ENCODE results near the gene PSMD11. TPM values are rescaled to one million over a fixed set of nuclear protein-coding genes. Genes with fewer than 3 reads are reported as not detected.

Gene PSMD11
- total and polyA plus RNA-seq, 9 donors = 39.0 to 71.5 (median 59.6) TPM

DNA sequence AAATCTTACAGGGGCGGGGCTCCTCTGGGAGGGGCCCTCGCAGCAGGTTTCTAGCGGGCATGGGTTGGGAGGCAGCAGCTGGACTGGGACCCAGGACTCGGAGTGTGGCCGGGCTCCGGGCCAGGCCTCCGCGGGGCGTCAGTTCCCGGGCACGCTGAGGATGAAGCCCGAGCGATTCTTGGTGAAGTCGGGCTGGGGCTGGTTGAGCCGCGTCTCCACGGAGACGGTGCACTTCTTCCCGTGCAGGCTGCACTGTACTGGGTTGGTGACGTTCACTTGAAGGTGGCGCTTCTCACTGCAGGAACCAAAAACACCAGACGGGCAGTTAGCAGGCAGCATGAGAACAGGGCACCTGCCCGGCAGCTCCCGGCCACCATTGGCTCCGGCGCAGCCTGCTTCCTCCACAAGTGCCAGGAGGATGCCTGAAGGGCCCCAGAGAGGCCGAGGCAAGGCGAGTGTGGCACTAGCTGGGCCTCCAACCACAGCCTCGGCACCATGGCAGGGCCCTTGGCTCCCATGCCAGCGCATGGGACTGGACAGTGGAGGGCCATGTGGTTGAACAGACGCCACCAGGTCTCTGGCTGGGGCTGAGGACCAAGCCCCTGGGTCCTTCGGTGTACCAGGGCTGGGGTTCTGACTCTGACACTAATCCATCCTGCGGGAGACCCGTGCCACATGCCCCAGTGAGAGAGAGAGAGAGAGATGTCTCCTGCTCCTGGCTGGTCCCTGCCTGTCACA lies 50.5 kb downstream of the PSMD11 start:
- DNase-seq = no peak
- peaks cover 2% of the 10 kb centered on the region for H3K36me3 ChIP-seq (ENCODE audit: control insufficient read depth, insufficient read depth, low read length)
- H3K9me3 ChIP-seq (replicated peaks; ENCODE audit: control insufficient read depth, low read depth, low read length) = no peaks in the 10 kb centered on the region
- H3K4me3 ChIP-seq (ENCODE audit: low read length) = no peak overlapping the region
- H3K27me3 ChIP-seq (ENCODE audit: control insufficient read depth, insufficient read depth, low read length) = no peaks in the 10 kb centered on the region
- peaks cover 64% of the 10 kb centered on the region for H3K4me1 ChIP-seq (ENCODE audit: control insufficient read depth, insufficient read depth, low read length)
- WGBS (ENCODE audit: insufficient coverage) = 87% methylated on average over 30 of the region's 34 CpGs
- peak overlapping the region; percentile 85 for H3K27ac ChIP-seq (ENCODE audit: low read length)

DNA sequence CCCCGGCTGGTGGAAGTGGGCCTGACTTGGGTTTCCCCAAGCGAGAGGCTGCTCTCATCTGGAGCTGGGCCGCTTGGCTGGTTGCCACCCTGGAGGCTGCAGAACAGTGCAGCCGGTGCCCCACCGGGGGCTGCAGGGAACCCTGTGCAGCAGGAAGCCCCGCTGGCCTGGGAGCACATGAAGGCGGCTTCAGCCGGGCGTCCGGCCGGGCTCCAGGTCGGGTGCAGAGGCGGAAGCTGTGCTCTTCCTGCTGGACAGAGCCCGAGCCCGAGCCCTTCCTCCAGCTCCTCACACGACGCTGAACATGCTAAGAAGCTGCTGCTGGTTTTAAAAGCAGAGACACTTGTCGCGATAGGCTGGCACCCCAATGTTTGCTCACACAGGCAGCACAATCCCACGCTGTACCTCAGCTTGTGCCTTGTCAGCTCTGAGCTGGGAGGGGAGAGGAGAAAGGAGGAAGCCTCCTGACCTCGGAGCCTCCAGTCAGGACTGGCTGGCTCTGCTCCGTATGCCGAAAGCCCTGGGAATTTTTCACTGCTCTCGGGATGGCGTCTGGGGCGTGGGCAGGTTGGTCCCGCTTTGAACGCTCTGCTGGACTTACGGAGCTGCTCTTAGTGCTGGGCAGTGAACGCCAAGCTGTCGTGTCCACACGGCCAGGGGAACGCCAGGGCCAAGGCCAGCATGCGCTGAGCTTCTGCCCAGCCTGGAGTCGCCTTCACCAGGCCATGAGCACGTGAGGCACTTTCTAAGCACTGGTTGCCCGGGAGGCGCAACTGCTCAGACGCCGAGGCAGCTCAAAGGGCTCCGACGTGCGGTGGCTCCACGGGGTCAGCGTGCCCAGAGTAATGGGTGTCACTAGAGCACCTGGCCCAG lies 51.3 kb downstream of the PSMD11 start:
- peak overlapping the region; percentile 85 for H3K27ac ChIP-seq (ENCODE audit: low read length)
- H3K27me3 ChIP-seq (ENCODE audit: control insufficient read depth, insufficient read depth, low read length) = no peaks in the 10 kb centered on the region
- 51% methylated on average over 38 of the region's 45 CpGs for WGBS (ENCODE audit: insufficient coverage)
- no peak overlapping the region for H3K4me3 ChIP-seq (ENCODE audit: low read length)
- peak; percentile 64 for DNase-seq
- H3K4me1 ChIP-seq (ENCODE audit: control insufficient read depth, insufficient read depth, low read length) = peaks cover 59% of the 10 kb centered on the region
- H3K36me3 ChIP-seq (ENCODE audit: control insufficient read depth, insufficient read depth, low read length) = no peaks in the 10 kb centered on the region
- no peaks in the 10 kb centered on the region for H3K9me3 ChIP-seq (replicated peaks; ENCODE audit: control insufficient read depth, low read depth, low read length)

DNA sequence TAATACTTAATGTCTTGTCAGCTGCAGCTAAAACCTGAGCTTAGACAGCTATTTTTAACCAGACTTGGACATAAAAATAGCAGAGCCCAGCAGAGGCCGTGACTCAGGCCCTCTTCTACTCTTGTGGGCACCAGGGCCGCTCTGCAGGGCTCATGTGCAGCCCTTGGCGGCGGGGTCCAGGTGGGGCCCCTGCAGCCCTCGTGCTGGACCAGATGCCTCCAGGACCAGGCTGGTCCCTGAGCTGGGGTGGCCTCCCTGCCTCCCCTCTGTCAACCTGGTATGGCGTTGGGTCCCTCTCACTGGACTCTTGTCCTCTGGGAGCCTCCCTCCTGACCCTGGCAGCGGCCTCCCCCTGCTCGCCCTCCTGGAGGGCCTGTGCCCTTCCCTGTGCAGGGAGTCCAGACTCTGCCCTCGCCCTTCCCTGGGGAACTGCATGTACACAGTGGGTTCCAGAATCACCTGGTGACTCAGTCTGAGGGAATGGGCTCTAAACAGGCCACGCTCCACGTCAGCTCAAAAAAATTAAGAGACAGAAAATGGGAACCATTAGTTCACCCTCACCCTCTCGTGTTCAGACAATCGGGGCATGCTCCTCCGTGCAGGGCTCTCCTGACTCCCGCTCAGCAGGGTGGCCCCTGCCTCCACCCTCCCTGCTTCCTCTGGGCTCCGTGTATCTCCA lies 52.2 kb downstream of the PSMD11 start:
- peak overlapping the region; percentile 85 for H3K27ac ChIP-seq (ENCODE audit: low read length)
- H3K27me3 ChIP-seq (ENCODE audit: control insufficient read depth, insufficient read depth, low read length) = no peaks in the 10 kb centered on the region
- 81% methylated on average over 14 of the region's 16 CpGs for WGBS (ENCODE audit: insufficient coverage)
- H3K9me3 ChIP-seq (replicated peaks; ENCODE audit: control insufficient read depth, low read depth, low read length) = no peaks in the 10 kb centered on the region
- peak; percentile 62 for DNase-seq
- peaks cover 59% of the 10 kb centered on the region for H3K4me1 ChIP-seq (ENCODE audit: control insufficient read depth, insufficient read depth, low read length)
- no peak overlapping the region for H3K4me3 ChIP-seq (ENCODE audit: low read length)
- H3K36me3 ChIP-seq (ENCODE audit: control insufficient read depth, insufficient read depth, low read length) = no peaks in the 10 kb centered on the region

DNA sequence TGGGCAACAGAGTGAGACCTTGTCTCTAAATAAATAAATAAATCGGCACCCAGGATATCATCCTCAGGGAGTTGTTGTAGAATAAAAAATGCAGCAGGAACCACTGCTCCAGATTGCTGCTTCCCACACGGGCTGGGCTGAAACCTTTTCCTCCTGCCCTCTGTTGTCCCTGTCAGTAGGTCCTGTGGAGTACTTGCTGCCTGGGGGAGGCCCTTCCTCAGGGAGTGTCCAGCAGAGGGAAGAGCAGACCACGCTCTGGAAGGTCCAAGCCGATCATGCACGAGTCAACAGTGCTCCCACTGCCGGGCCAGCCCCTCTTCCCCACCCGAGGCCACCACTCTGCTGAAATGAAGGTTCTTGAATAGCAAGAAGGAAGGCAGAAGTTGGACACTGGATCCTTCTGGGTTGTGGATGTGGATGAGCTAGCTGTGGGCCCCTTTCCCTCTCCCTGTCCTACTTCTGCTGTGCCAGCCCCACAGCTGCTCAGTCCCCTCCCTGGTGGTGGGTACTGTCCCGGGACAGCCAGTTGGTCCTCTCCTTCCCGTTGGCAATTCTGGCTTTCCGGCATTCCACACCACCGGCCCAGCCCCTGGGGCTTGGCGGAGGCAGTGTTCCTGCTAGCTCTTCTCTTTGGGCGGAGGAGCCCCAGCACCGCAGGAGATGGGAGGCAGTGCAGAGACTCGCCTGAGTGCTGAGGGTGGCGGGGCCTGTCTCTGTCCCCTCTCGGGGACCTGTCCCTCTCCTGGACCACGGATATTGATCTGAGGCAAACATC lies 53.3 kb downstream of the PSMD11 start:
- H3K9me3 ChIP-seq (replicated peaks; ENCODE audit: control insufficient read depth, low read depth, low read length) = no peaks in the 10 kb centered on the region
- peak overlapping the region; percentile 85 for H3K27ac ChIP-seq (ENCODE audit: low read length)
- peaks cover 59% of the 10 kb centered on the region for H3K4me1 ChIP-seq (ENCODE audit: control insufficient read depth, insufficient read depth, low read length)
- H3K4me3 ChIP-seq (ENCODE audit: low read length) = no peak overlapping the region
- WGBS (ENCODE audit: insufficient coverage) = 67% methylated on average over 7 of the region's 18 CpGs
- H3K27me3 ChIP-seq (ENCODE audit: control insufficient read depth, insufficient read depth, low read length) = no peaks in the 10 kb centered on the region
- DNase-seq = peak; percentile 60
- no peaks in the 10 kb centered on the region for H3K36me3 ChIP-seq (ENCODE audit: control insufficient read depth, insufficient read depth, low read length)

DNA sequence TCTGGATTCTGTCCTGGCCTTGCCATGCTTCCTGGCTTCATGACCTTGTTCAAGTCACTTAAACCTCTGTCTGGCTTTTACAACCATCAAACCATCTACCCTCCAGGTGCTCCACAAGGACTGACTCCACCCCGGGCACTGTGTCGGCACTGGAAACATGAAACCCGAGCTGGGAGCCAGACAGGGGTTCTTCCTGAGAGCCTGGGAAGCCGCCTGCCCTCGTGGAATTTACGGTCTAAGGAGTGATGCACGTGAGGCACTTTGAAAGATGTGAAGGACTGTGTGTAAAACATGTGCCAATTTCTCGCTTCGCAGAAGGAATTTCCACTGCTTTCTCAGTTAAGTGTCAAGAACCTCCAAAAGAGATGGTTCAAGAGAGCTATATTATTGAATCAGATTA lies 54.1 kb downstream of the PSMD11 start:
- Histone ChIP-seq H3K9me3 (replicated peaks; ENCODE audit: control insufficient read depth, low read depth, low read length) (no peaks in the 10 kb centered on the region), H3K27me3 (ENCODE audit: control insufficient read depth, insufficient read depth, low read length) (no peaks in the 10 kb centered on the region), H3K36me3 (ENCODE audit: control insufficient read depth, insufficient read depth, low read length) (no peaks in the 10 kb centered on the region), H3K27ac (ENCODE audit: low read length) (no peak overlapping the region), H3K4me3 (ENCODE audit: low read length) (no peak overlapping the region), H3K4me1 (ENCODE audit: control insufficient read depth, insufficient read depth, low read length) (peaks cover 61% of the 10 kb centered on the region)
- DNase-seq = no peak
- 7% methylated on average over 6 of the region's 9 CpGs for WGBS (ENCODE audit: insufficient coverage)

DNA sequence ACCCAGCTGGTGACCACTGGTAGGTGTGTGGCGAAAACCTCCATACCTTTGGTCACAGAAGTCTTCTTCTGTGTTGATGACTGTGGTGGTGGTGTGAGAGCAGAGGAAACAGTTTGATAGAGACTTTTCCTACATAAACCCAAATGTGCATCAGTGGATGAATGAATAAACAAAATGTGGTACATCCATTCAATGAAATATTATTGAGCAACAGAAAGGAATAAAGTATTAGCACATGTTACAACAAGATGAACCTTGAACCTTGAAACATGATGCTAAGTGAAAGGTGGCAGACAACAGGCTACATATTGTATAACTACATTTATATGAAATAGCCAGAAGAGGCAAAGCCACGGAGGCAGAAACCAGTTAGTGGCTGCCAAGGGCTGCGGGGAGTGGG lies 57.7 kb downstream of the PSMD11 start:
- WGBS (ENCODE audit: insufficient coverage) = 83% methylated on average over 2 of the region's 3 CpGs
- no peaks in the 10 kb centered on the region for H3K36me3 ChIP-seq (ENCODE audit: control insufficient read depth, insufficient read depth, low read length)
- no peak overlapping the region for H3K27ac ChIP-seq (ENCODE audit: low read length)

DNA sequence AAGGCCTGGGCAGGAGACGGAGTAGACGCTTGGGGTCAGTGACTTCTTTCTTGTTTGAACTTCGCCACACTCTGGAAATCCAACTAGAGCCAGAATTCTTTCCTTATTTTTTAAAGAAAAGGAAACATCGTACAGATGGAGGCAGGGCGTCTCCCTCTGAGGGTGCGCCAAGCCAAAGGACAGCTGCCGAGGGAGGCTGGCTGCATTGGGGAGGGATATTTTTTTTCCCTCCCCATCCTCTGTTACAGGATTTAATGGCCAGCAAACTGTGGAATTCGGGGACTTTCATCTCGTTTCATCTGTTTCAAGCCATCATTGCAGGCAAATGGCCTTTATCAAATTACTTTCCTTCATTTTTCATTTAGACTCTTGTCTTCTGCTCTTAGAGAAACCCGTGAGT lies 58.4 kb downstream of the PSMD11 start:
- Histone ChIP-seq H3K27me3 (ENCODE audit: control insufficient read depth, insufficient read depth, low read length) (no peaks in the 10 kb centered on the region), H3K4me1 (ENCODE audit: control insufficient read depth, insufficient read depth, low read length) (peaks cover 38% of the 10 kb centered on the region), H3K27ac (ENCODE audit: low read length) (peak overlapping the region; percentile 69), H3K4me3 (ENCODE audit: low read length) (no peak overlapping the region), H3K9me3 (replicated peaks; ENCODE audit: control insufficient read depth, low read depth, low read length) (no peaks in the 10 kb centered on the region), H3K36me3 (ENCODE audit: control insufficient read depth, insufficient read depth, low read length) (no peaks in the 10 kb centered on the region)
- WGBS (ENCODE audit: insufficient coverage) = 45% methylated on average over 3 of the region's 10 CpGs
- DNase-seq = no peak

More for the DNA sequence above, 57.7 kb downstream of the PSMD11 start:
- H3K27me3 ChIP-seq (ENCODE audit: control insufficient read depth, insufficient read depth, low read length) = no peaks in the 10 kb centered on the region
- no peak overlapping the region for H3K4me3 ChIP-seq (ENCODE audit: low read length)
- peaks cover 45% of the 10 kb centered on the region for H3K4me1 ChIP-seq (ENCODE audit: control insufficient read depth, insufficient read depth, low read length)
- no peak for DNase-seq
- no peaks in the 10 kb centered on the region for H3K9me3 ChIP-seq (replicated peaks; ENCODE audit: control insufficient read depth, low read depth, low read length)

DNA sequence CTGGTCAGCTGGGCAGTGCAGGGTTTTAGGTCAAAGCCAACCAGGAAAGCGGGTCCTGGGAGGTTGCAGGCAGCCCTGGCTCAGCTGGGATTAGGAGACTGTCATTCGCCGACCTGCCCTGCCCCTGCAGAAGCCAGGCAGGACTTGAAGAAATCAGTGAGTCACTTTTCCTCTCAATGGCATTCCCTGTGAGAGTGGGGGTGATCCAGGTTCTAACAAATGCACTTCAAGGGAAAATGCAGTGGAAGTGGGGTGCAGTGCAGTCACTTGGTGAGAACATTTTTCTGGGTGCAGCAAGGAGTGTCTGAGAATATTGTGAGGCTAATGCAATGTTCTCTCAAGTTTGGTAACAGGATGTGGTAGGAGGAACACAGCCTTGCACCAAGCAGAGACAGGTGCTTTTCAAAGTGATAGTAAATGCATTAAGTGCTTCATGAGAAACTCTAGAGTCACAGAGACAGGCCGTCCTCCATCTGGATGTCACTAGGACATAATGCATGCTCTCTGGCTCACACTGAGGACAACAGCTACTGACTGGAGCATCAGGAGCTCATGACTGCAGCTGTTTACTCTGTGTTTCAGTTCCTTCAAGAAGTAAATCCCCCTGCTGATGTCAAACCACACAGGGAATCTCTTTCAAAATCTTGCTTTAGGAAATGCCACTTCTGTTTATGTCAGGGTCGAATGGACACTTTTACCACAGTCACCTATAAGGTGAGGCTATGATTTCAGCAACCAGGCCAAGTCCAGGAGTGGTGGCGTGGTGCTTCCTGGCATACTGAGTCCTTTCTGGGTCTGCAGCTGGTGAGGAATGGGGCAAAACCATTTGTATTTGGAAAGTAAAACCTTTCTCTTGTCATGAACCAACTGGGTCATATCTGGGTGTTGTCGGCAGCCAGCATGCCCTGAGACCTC lies 59.2 kb downstream of the PSMD11 start:
- 34% methylated on average over 5 of the region's 7 CpGs for WGBS (ENCODE audit: insufficient coverage)
- Histone ChIP-seq H3K4me1 (ENCODE audit: control insufficient read depth, insufficient read depth, low read length) (peaks cover 30% of the 10 kb centered on the region), H3K27ac (ENCODE audit: low read length) (peak overlapping the region; percentile 69), H3K27me3 (ENCODE audit: control insufficient read depth, insufficient read depth, low read length) (no peaks in the 10 kb centered on the region), H3K9me3 (replicated peaks; ENCODE audit: control insufficient read depth, low read depth, low read length) (no peaks in the 10 kb centered on the region), H3K4me3 (ENCODE audit: low read length) (no peak overlapping the region), H3K36me3 (ENCODE audit: control insufficient read depth, insufficient read depth, low read length) (no peaks in the 10 kb centered on the region)
- DNase-seq = peak; percentile 77
